Liver (tissue), 9 donors: ENCODE results near the gene AKNA. TPM values are rescaled to one million over a fixed set of nuclear protein-coding genes. Genes with fewer than 3 reads are reported as not detected.

ENCODE experiments used
- DNase-seq: peaks from one replicate; pipeline ENCODE4 v3.0.0-alpha.2; 2017; ENCODE audit warnings: low spot score
- H3K27ac ChIP-seq, 2 donors: one replicate each; pipeline ENCODE4 v1.7.0; 2013; ENCODE audit warnings: inconsistent platforms in 2 of 2, low read length in 2 of 2, control low read depth in 1 of 2, low read depth in 1 of 2, mild to moderate bottlenecking in 1 of 2
- H3K27me3 ChIP-seq, 4 donors: one replicate each; pipeline versions ENCODE4 v1.6.1 to v1.7.0; 2013; ENCODE audit warnings: low read length in 3 of 4, inconsistent platforms in 1 of 4, mild to moderate bottlenecking in 1 of 4, moderate library complexity in 1 of 4; ENCODE audit not compliant: control insufficient read depth in 4 of 4, insufficient read depth in 4 of 4
- H3K36me3 ChIP-seq, 4 donors: one replicate each; pipeline versions ENCODE4 v1.6.1 to v1.7.0; 2013; ENCODE audit warnings: low read length in 3 of 4, mild to moderate bottlenecking in 3 of 4, low read depth in 1 of 4, moderate library complexity in 1 of 4; ENCODE audit not compliant: control insufficient read depth in 4 of 4, insufficient read depth in 3 of 4
- H3K4me1 ChIP-seq, 4 donors: one replicate each; pipeline versions ENCODE4 v1.6.1 to v1.7.0; 2013; ENCODE audit warnings: low read length in 3 of 4, mild to moderate bottlenecking in 3 of 4, moderate library complexity in 1 of 4; ENCODE audit not compliant: control insufficient read depth in 4 of 4, insufficient read depth in 4 of 4
- H3K4me3 ChIP-seq, 3 donors: one replicate each; pipeline versions ENCODE4 v1.6.1 to v1.7.0; 2013; ENCODE audit warnings: low read length in 3 of 3, control low read depth in 1 of 3, low read depth in 1 of 3, mild to moderate bottlenecking in 1 of 3
- H3K9ac ChIP-seq, 2 donors: one replicate each; pipeline ENCODE4 v1.7.0; 2013; ENCODE audit warnings: low read length in 2 of 2, mild to moderate bottlenecking in 2 of 2, moderate library complexity in 2 of 2, control low read depth in 1 of 2, low read depth in 1 of 2
- H3K9me3 ChIP-seq, 4 donors: one replicate each; pipeline versions ENCODE4 v1.6.1 to v1.7.0; 2013; ENCODE audit warnings: low read length in 3 of 4; ENCODE audit not compliant: control insufficient read depth in 4 of 4
- ATF3 ChIP-seq: IDR thresholded peaks from 2 replicates; pipeline ENCODE4 v1.6.1; 2016; ENCODE audit warnings: antibody characterized with exemption
- CTCF ChIP-seq: fragments of 150-350 bp; IDR thresholded peaks from 2 replicates; pipeline ENCODE4 v1.5.1; 2017; ENCODE audit warnings: improper control_type of control experiment, low read depth, low read length; ENCODE audit not compliant: missing input control
- EGR1 ChIP-seq, 2 donors: IDR thresholded peaks; 2 replicates each; pipeline ENCODE4 v1.6.1; 2016 to 2018; ENCODE audit warnings: antibody characterized with exemption in 2 of 2, low read depth in 2 of 2
- FOXA1 ChIP-seq: IDR thresholded peaks from 2 replicates; pipeline ENCODE4 v1.6.1; 2016; ENCODE audit warnings: antibody characterized with exemption
- HNF4G ChIP-seq: IDR thresholded peaks from 2 replicates; pipeline ENCODE4 v1.6.1; 2016; ENCODE audit warnings: antibody characterized with exemption
- JUND ChIP-seq, 2 donors: IDR thresholded peaks; 2 replicates each; pipeline ENCODE4 v1.6.1; 2016; ENCODE audit warnings: antibody characterized with exemption in 2 of 2
- MAX ChIP-seq: IDR thresholded peaks from 2 replicates; pipeline ENCODE4 v1.6.1; 2016; ENCODE audit warnings: antibody characterized with exemption
- RAD21 ChIP-seq, 2 donors: IDR thresholded peaks; 2 replicates each; pipeline ENCODE4 v1.6.1; 2016; ENCODE audit warnings: antibody characterized with exemption in 2 of 2, mild to moderate bottlenecking in 2 of 2
- REST ChIP-seq: IDR thresholded peaks from 2 replicates; pipeline ENCODE4 v1.6.1; 2016; ENCODE audit warnings: antibody characterized with exemption, mild to moderate bottlenecking
- RXRA ChIP-seq, 2 donors: IDR thresholded peaks; 2 replicates each; pipeline ENCODE4 v1.6.1; 2017 to 2018; ENCODE audit warnings: antibody characterized with exemption in 2 of 2, mild to moderate bottlenecking in 1 of 2
- TAF1 ChIP-seq: conservative IDR thresholded peaks from 2 replicates; pipeline ENCODE4 v1.6.1; 2016; ENCODE audit warnings: antibody characterized with exemption, mild to moderate bottlenecking
- YY1 ChIP-seq: IDR thresholded peaks from 2 replicates; pipeline ENCODE4 v1.6.1; 2016; ENCODE audit warnings: antibody characterized with exemption, mild to moderate bottlenecking
- ZBTB33 ChIP-seq: IDR thresholded peaks from 2 replicates; pipeline ENCODE4 v1.6.1; 2016; ENCODE audit warnings: antibody characterized with exemption
- WGBS: extraction: QIAGEN DNeasy Blood & Tissue Kit; methylation state at CpG from one replicate; pipeline ENCODE4 v1.1.7; 2013; 5-methylcytosine and 5-hydroxymethylcytosine counted together
- polyA plus RNA-seq, 2 donors: library from polyadenylated mRNA; stranded (reverse) in 1 of 2; unstranded in 1 of 2; fragments of 200-250 nt in 1 of 2; fragments of >200 nt in 1 of 2; fragmentation: Nextera tagmentation in 1 of 2; extraction: Ambion mirVana in 1 of 2; gene quantifications; one replicate each; pipeline versions ENCODE4 v1.2.1 to v1.2.3, GENCODE V29; 2013 to 2015
- total RNA-seq, 2 donors: library from RNA; depleted of rRNA; stranded (reverse); fragments of >200 nt; gene quantifications; one replicate each; pipeline ENCODE4 v1.2.3, GENCODE V29; 2014
- donor health status: healthy.
- donor health status: healthy.
- donor health status: healthy.
- donor health status: healthy.
- donor health status: healthy.

The AKNA gene
- total and polyA plus RNA-seq, 4 donors = 4.2 to 31.7 (median 6.9) TPM

- no peak for TF ChIP-seq REST
- TF ChIP-seq FOXA1 = no peak
- no peak for TF ChIP-seq RXRA (IDR thresholded peaks at IDR 0.05)
- TF ChIP-seq YY1 = no peak
- TF ChIP-seq HNF4G = no peak
- TF ChIP-seq ATF3 = no peak
Observed at GRCh38 chr9:114388764-114389375, 1.1 kb upstream of the AKNA start (continued).

GRCh38 chr9:114388357-114388682, 538 bp upstream of the AKNA start:
- DNase-seq = no peak
- H3K9me3 ChIP-seq = no peaks in the 10 kb centered on the region
- peak overlapping the region; percentile 75 to 97 for H3K27ac ChIP-seq
- no peaks in the 10 kb centered on the region for H3K36me3 ChIP-seq
- peak overlapping the region in 1 of 3 donors; percentile 3 for H3K4me3 ChIP-seq
- H3K27me3 ChIP-seq = no peaks in the 10 kb centered on the region
- no peak for TF ChIP-seq YY1
- TF ChIP-seq HNF4G = no peak
- no peak for TF ChIP-seq FOXA1
- no peak for TF ChIP-seq ZBTB33
- no peak for TF ChIP-seq ATF3
- no peak for TF ChIP-seq RXRA (IDR thresholded peaks at IDR 0.05)
- TF ChIP-seq MAX = no peak
- H3K9ac ChIP-seq = peak overlapping the region; percentile 23 to 60
- 76% methylated on average over 9 of the region's 9 CpGs for WGBS
- H3K4me1 ChIP-seq = peaks cover 10 to 75% (median 57%) of the 10 kb centered on the region in 4 donors

- Histone ChIP-seq H3K4me3 (peak overlapping the region; percentile 40 to 67 (median 53)), H3K27ac (peak overlapping the region; percentile 75 to 97), H3K9ac (peak overlapping the region; percentile 68 to 75), H3K27me3 (no peaks in the 10 kb centered on the region), H3K36me3 (no peaks in the 10 kb centered on the region), H3K9me3 (no peaks in the 10 kb centered on the region), H3K4me1 (peaks cover 14 to 76% (median 56%) of the 10 kb centered on the region in 4 donors)
- WGBS = 26% methylated on average over 18 of the region's 18 CpGs
- no peak for DNase-seq
- no peak for TF ChIP-seq ATF3
- TF ChIP-seq RAD21 (IDR thresholded peaks at IDR 0.05) = no peak
- TF ChIP-seq EGR1 (IDR thresholded peaks at IDR 0.05; ENCODE audit: low read depth in 2 of 2) = no peak
- no peak for TF ChIP-seq CTCF
- no peak for TF ChIP-seq YY1
- no peak for TF ChIP-seq JUND (IDR thresholded peaks at IDR 0.05)
- TF ChIP-seq TAF1 = no peak
Observed at GRCh38 chr9:114386886-114387679, 699 bp downstream of the AKNA start.
